LNCAP (cell line): Measurements from ENCODE around the gene KLHL15.

Source experiments
- CTCF ChIP-seq: fragments of 450-650 bp; IDR thresholded peaks from 2 replicates; pipeline ENCODE4 v1.5.1; 2017; ENCODE audit warnings: mild to moderate bottlenecking

Gene KLHL15

GRCh38 chrX:24002792-24003191 is 24.2 kb downstream of the KLHL15 start:
- TF ChIP-seq CTCF: no peak

GRCh38 chrX:24002167-24002566 is 24.8 kb downstream of the KLHL15 start:
- no peak for TF ChIP-seq CTCF

GRCh38 chrX:23999671-24000070 is 27.3 kb downstream of the KLHL15 start:
- TF ChIP-seq CTCF: no peak

- no peak for TF ChIP-seq CTCF
Observed at GRCh38 chrX:23993012-23993633, 33.9 kb downstream of the KLHL15 start.

- no peak for TF ChIP-seq CTCF
Observed at GRCh38 chrX:23992431-23992830, 34.6 kb downstream of the KLHL15 start.

- TF ChIP-seq CTCF: no peak
Observed at GRCh38 chrX:23990455-23990854, 36.5 kb downstream of the KLHL15 start.

GRCh38 chrX:23989689-23990088 is 37.3 kb downstream of the KLHL15 start:
- no peak for TF ChIP-seq CTCF

GRCh38 chrX:23982891-23983290 is 44.1 kb downstream of the KLHL15 start:
- TF ChIP-seq CTCF: no peak
